DND-41 (cell line): ENCODE measurements around the gene BICC1.

Experiments used
- EZH2 ChIP-seq: IDR thresholded peaks from 3 replicates; pipeline ENCODE4 v1.6.1; 2012; ENCODE audit warnings: borderline replicate concordance, low read depth, mild to moderate bottlenecking, moderate library complexity, low read length, inconsistent platforms; ENCODE audit not compliant: severe bottlenecking
- TF ChIP-seq, protein P1 (sequence below): IDR thresholded peaks from 2 replicates; pipeline ENCODE4 v1.5.1; 2012; ENCODE audit warnings: borderline replicate concordance, low read length, moderate library complexity, mild to moderate bottlenecking; ENCODE audit not compliant: poor library complexity, severe bottlenecking; ENCODE audit errors: extremely low read depth

DNA sequence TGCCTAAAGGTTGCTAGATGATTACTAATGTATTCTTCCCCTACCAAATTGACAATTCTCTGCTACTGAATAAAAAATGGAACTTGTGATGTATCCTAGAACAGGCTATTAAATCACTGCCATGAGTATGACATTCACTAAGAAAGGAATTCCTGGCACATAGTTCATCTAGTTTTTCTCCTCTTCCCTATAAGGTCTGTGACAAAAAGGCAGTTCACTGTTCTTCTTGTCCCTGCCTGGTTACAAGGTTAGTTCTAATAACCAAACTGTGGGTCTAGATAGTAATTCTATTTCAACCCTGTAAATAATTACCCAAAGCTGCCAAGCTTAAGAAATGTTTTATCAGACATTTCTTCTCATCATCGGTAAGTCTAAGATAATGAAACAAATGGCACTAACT is 245.6 kb downstream of the BICC1 start:
- TF ChIP-seq, protein P1, sequence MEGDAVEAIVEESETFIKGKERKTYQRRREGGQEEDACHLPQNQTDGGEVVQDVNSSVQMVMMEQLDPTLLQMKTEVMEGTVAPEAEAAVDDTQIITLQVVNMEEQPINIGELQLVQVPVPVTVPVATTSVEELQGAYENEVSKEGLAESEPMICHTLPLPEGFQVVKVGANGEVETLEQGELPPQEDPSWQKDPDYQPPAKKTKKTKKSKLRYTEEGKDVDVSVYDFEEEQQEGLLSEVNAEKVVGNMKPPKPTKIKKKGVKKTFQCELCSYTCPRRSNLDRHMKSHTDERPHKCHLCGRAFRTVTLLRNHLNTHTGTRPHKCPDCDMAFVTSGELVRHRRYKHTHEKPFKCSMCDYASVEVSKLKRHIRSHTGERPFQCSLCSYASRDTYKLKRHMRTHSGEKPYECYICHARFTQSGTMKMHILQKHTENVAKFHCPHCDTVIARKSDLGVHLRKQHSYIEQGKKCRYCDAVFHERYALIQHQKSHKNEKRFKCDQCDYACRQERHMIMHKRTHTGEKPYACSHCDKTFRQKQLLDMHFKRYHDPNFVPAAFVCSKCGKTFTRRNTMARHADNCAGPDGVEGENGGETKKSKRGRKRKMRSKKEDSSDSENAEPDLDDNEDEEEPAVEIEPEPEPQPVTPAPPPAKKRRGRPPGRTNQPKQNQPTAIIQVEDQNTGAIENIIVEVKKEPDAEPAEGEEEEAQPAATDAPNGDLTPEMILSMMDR = no peak
- no peak for TF ChIP-seq EZH2
